Measurements from ENCODE around the gene ESCO1. TPM values are rescaled to one million over a fixed set of nuclear protein-coding genes. Genes with fewer than 3 reads are reported as not detected.

Gene ESCO1
- total and polyA plus RNA-seq, 2 experiments from 2014 or later = 10.9 to 22.0 TPM

DNA sequence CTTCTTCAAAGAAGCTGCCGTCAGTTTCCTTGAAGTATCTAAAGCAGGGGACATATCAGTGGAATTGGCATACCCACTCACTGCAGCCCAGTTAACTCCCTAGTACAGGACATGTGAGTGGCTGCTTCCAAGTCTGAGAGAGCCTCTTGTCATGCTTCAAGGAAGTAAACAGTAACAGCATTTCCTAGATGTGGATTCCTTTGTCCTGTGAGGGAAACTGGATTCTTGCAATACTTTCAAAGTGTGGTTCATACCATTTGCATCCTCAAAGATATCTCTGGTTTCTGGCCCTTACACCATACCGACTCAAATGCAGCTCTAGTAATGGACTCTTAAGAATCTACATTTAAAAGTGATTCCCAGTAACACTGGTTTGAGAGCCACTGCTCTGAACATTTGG lies 87.2 kb downstream of the ESCO1 start:
- WGBS (ENCODE audit: low lambda C conversion rate, missing lambda C conversion rate) = 92% methylated on average over 2 of the region's 2 CpGs
- Histone ChIP-seq H4K20me1 (ENCODE audit: insufficient read depth, poor library complexity, severe bottlenecking) (no peaks in the 10 kb centered on the region), H3K36me3 (replicated peaks; ENCODE audit: insufficient read depth, low read depth) (no peaks in the 10 kb centered on the region), H3K4me1 (ENCODE audit: insufficient read depth) (no peaks in the 10 kb centered on the region), H3K4me2 (no peak overlapping the region), H3K4me3 (no peak overlapping the region), H3K79me2 (no peaks in the 10 kb centered on the region), H3K27me3 (no peaks in the 10 kb centered on the region), H3K9me2 (replicated peaks; ENCODE audit: insufficient read depth) (no peaks in the 10 kb centered on the region), H2AFZ (no peak overlapping the region), H3K9me3 (ENCODE audit: low read depth) (no peaks in the 10 kb centered on the region), H3K27ac (no peak overlapping the region)
- no peak for DNase-seq (ENCODE audit: low spot score)
- TF ChIP-seq EZH2 (IDR thresholded peaks at IDR 0.05; ENCODE audit: borderline replicate concordance) (no peak), EZH2phosphoT487 (IDR thresholded peaks at IDR 0.05; ENCODE audit: low read depth, severe bottlenecking, unreplicated experiment) (no peak)
- TF ChIP-seq, protein P1, sequence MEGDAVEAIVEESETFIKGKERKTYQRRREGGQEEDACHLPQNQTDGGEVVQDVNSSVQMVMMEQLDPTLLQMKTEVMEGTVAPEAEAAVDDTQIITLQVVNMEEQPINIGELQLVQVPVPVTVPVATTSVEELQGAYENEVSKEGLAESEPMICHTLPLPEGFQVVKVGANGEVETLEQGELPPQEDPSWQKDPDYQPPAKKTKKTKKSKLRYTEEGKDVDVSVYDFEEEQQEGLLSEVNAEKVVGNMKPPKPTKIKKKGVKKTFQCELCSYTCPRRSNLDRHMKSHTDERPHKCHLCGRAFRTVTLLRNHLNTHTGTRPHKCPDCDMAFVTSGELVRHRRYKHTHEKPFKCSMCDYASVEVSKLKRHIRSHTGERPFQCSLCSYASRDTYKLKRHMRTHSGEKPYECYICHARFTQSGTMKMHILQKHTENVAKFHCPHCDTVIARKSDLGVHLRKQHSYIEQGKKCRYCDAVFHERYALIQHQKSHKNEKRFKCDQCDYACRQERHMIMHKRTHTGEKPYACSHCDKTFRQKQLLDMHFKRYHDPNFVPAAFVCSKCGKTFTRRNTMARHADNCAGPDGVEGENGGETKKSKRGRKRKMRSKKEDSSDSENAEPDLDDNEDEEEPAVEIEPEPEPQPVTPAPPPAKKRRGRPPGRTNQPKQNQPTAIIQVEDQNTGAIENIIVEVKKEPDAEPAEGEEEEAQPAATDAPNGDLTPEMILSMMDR (IDR thresholded peaks at IDR 0.05; ENCODE audit: poor library complexity) = no peak

- Histone ChIP-seq H3K36me3 (replicated peaks; ENCODE audit: insufficient read depth, low read depth) (no peaks in the 10 kb centered on the region), H3K9me3 (ENCODE audit: low read depth) (no peaks in the 10 kb centered on the region), H3K4me1 (ENCODE audit: insufficient read depth) (no peaks in the 10 kb centered on the region), H3K79me2 (no peaks in the 10 kb centered on the region), H3K27ac (no peak overlapping the region), H2AFZ (no peak overlapping the region), H3K27me3 (no peaks in the 10 kb centered on the region), H3K4me3 (no peak overlapping the region), H4K20me1 (ENCODE audit: insufficient read depth, poor library complexity, severe bottlenecking) (no peaks in the 10 kb centered on the region), H3K9me2 (replicated peaks; ENCODE audit: insufficient read depth) (no peaks in the 10 kb centered on the region), H3K4me2 (no peak overlapping the region)
- 91% methylated on average over 5 of the region's 5 CpGs for WGBS (ENCODE audit: low lambda C conversion rate, missing lambda C conversion rate)
- DNase-seq (ENCODE audit: low spot score) = no peak
- no peak for TF ChIP-seq EZH2phosphoT487 (IDR thresholded peaks at IDR 0.05; ENCODE audit: low read depth, severe bottlenecking, unreplicated experiment)
- no peak for TF ChIP-seq EZH2 (IDR thresholded peaks at IDR 0.05; ENCODE audit: borderline replicate concordance)
- TF ChIP-seq, protein P1 (IDR thresholded peaks at IDR 0.05; ENCODE audit: poor library complexity) = no peak
Observed at GRCh38 chr18:21509062-21509461, 91.4 kb downstream of the ESCO1 start.

DNA sequence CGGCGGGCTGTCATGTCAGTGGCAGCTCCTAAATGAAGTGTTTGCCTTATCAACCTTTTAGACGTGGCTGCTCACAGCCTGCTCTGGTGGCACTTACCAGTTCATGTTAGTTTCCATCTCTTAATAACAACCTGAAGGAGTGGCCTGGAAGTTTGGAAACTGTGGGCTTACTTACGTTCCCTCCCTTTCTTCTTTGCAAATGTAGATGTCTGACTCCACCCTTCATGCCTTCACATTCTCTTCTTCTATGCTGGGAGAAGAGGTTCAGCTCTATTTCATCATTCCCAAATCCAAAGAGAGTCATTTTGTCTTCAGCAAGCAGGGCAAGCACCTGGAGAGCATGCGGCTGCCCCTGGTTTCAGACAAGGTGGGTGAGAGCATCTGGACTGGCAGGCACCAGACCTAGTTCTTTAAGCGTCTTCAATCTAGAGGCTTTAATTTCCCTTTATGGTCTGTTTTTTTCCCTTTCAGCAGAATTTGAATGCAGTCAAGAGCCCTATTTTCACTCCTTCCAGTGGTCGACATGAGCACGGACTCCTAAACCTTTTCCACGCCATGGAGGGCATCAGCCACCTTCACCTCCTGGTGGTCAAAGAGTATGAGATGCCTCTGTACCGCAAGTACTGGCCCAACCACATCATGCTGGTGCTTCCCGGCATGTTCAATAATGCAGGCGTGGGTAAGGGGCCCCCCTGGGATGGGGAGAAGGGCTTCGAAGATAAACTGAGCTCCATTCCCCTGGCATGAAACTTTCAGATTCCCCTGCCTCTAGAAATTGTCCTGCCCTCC lies 92.4 kb downstream of the ESCO1 start:
- no peak overlapping the region for H3K27ac ChIP-seq
- no peaks in the 10 kb centered on the region for H3K9me3 ChIP-seq (ENCODE audit: low read depth)
- no peaks in the 10 kb centered on the region for H3K36me3 ChIP-seq (replicated peaks; ENCODE audit: insufficient read depth, low read depth)
- WGBS (ENCODE audit: low lambda C conversion rate, missing lambda C conversion rate) = 91% methylated on average over 13 of the region's 13 CpGs
- no peak for DNase-seq (ENCODE audit: low spot score)
- H4K20me1 ChIP-seq (ENCODE audit: insufficient read depth, poor library complexity, severe bottlenecking) = no peaks in the 10 kb centered on the region
- no peaks in the 10 kb centered on the region for H3K9me2 ChIP-seq (replicated peaks; ENCODE audit: insufficient read depth)
- H3K79me2 ChIP-seq = no peaks in the 10 kb centered on the region
- H3K4me3 ChIP-seq = no peak overlapping the region
- H3K4me2 ChIP-seq = no peak overlapping the region
- no peak for TF ChIP-seq EZH2phosphoT487 (IDR thresholded peaks at IDR 0.05; ENCODE audit: low read depth, severe bottlenecking, unreplicated experiment)
- TF ChIP-seq EZH2 (IDR thresholded peaks at IDR 0.05; ENCODE audit: borderline replicate concordance) = no peak
- TF ChIP-seq, protein P1 (IDR thresholded peaks at IDR 0.05; ENCODE audit: poor library complexity) = no peak
- H2AFZ ChIP-seq = no peak overlapping the region
- H3K4me1 ChIP-seq (ENCODE audit: insufficient read depth) = no peaks in the 10 kb centered on the region
- H3K27me3 ChIP-seq = no peaks in the 10 kb centered on the region
